Erythroblast (primary cell): ENCODE measurements around the gene CLCNKB.
A peak's percentile ranks its signal among the peaks of the same experiment; 100 is the strongest.
"Not testable (repeated sequence)": the region's sequence is repeated elsewhere in the genome, so short reads cannot be mapped to it uniquely, and the experiment has no call there.

Experiments used
- DNase-seq, 2 experiments: peaks; one replicate each; lab custom pipeline; 2025; lab: John Stamatoyannopoulos, UW
- GATA1 ChIP-seq: IDR thresholded peaks from 2 replicates; pipeline ENCODE4 v1.6.1; 2011; ENCODE audit warnings: low read depth, mild to moderate bottlenecking, control low read depth, low read length, moderate library complexity
- POLR2A ChIP-seq: IDR thresholded peaks from 2 replicates; pipeline ENCODE4 v1.6.1; 2011; ENCODE audit warnings: mild to moderate bottlenecking, low read length

The CLCNKB gene

GRCh38 chr1:16043521-16043920, at the start of gene CLCNKB:
CLCNKB (plus strand) TSS chr1:16043782; CDS start chr1:16044493, 711 bp downstream.
- TF ChIP-seq POLR2A, result no peak
- no peak for TF ChIP-seq GATA1
- DNase-seq, result no peak

DNA sequence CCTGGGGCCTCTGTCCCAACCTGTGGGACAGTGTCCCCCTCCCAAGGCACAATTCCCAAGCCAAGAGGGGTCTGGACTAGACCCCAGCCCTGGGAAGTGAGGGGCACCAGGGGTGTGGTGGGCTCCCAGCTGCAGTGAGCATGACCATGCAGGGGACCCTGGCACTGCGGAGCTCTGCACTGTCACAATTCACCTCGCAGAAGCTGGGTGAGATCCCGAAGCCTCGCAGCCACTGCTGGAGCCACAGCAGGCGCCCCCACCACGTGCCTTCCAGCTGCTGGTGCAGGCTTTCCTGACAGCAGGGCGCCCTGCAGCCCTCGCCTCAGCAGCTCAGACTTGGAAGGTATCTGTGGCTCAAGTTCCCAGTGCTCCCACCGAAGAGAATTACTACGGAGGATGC, 49.5 kb upstream of the CLCNKB start:
- TF ChIP-seq GATA1, result no peak
- no peak for DNase-seq

DNA sequence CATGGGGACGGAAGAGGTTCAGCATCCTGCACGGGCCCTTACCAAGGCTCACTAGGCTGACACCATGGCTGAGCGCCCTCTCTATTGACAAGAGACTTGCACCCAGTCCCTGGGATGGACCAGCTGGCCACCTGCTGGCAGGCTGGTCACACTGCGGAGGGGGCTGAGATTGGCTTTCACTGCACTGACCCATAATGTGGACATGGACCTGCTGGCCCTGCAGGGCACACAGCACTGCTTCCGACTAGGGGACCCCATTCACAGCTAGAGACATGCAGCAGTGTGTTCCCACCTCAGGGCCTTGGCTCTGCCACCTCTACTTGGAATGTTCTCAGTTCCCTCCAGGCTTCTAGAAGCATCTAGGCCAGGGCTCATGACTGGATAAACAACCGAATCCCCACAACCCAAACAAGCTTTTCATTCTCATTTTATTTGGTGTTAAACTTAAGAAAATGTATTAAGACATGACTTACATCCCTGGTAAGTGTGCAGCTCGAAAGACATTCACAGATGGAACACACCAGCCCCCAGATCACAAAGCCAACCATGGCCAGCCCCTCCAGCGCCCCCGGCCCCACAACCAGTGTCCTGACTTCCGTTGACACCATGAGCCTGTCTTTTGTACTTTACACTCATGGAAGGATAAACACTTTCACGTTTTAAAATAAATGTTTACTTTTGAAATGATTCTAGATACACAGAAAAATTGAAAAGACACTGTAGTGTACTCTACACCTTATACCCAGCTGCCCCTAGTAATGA, 48.8 kb upstream of the CLCNKB start:
- TF ChIP-seq POLR2A (no peak), GATA1 (no peak)
- DNase-seq, result peak; percentile 56 to 74

GRCh38 chr1:15997076-15997585, 46.5 kb upstream of the CLCNKB start:
- TF ChIP-seq GATA1, result no peak
- TF ChIP-seq POLR2A, result no peak
- no peak for DNase-seq

- no peak for DNase-seq
Observed at GRCh38 chr1:15997637-15998280, 45.8 kb upstream of the CLCNKB start.

DNA sequence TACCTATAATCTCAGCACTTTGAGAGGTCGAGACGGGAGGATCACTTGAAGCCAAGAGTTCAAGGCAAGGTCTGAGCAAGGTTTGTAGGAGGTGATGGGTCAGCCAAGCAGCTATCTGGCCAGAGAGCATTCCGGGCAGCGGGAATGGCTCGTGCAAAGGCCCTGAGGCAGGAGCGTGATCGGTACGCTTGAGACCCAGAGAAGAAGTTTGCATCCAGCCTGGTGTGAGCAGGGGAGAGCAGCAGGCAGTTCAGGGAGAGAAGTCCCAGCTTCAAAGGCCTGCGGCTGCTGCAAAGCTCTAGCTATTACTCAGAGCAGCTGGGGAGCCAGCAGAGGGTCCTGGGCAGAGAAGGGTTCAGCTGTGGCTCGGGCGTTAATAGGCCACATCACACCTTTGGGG, 44.7 kb upstream of the CLCNKB start:
- no peak for DNase-seq
- TF ChIP-seq POLR2A (no peak), GATA1 (no peak)

More at GRCh38 chr1:15997637-15998280, 45.8 kb upstream of the CLCNKB start:
- TF ChIP-seq GATA1, result no peak
- no peak for TF ChIP-seq POLR2A

DNA sequence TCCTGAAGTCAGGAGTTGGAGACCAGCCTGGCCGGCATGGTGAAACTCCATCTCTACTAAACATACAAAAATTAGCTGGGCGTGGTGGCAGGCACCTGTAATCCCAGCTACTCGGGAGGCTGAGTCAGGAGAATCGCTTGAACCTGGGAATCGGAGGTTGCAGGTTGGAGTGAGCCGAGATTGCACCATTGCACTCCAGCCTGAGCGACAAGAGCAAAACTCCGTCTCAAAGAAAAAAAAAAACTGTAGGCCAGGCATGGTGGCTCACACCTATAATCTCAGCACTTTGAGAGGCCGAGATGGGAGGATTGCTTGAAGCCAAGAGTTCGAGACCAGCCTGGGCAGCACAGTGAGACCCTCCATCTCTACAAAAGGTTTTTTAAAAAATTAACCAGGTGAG, 42.3 kb upstream of the CLCNKB start:
- not testable (repeated sequence) for DNase-seq

GRCh38 chr1:16005597-16005996, 38.0 kb upstream of the CLCNKB start:
- TF ChIP-seq GATA1 (no peak), POLR2A (no peak)
- no peak for DNase-seq

DNA sequence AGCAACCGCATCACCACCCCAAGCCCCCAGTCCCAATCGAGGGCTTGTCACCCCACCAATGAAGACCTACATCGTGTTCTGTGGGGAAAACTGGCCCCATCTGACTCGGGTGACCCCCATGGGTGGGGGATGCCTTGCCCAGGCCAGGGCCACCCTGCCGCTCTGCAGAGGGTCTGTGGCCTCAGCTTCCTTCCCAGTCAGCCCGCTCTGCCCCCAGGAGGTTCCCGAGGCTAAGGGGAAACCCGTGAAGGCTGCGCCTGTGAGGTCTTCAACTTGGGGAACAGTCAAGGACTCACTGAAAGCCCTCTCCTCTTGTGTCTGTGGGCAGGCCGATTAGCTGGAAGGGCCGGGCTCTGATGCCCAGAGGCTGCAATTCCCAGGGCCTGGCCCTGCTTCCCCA, 37.6 kb upstream of the CLCNKB start:
- TF ChIP-seq GATA1 (no peak), POLR2A (no peak)
- DNase-seq, result no peak

GRCh38 chr1:16006552-16007485, 36.8 kb upstream of the CLCNKB start:
- peak in 1 of 2 experiments; percentile 28 for DNase-seq
- no peak for TF ChIP-seq POLR2A
- TF ChIP-seq GATA1, result no peak

DNA sequence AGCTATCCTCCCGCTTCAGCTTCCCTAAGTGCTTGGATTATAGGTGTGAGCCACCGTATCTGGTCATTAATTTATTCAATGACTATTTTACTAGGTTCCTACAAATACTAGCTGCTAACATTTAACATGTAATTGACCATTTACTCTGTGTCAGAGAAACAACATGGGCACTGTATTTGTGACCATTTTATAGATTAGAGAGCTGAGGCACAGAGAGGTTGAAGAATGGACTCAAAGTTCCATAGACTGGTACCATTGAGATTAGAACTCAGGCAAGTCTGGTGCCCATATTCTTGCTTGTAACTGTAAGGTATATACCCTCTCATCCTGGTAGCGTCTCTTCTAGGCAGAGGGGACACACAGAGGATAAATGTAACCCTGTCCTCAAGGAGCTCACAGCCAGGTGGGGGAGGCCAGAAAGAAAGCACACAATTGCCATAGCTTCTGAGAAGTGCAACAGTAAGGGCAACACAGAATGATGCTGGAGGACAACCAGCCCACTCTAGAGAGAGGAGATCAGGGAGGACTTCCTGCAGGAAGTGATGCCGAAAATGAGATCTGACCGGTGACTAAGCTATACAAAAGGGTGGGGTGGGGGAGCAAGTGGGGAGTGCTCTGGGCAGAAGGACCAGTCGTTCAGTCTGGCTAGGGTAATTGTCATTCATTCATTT, 35.8 kb upstream of the CLCNKB start:
- no peak for DNase-seq
- no peak for TF ChIP-seq GATA1
- no peak for TF ChIP-seq POLR2A

DNA sequence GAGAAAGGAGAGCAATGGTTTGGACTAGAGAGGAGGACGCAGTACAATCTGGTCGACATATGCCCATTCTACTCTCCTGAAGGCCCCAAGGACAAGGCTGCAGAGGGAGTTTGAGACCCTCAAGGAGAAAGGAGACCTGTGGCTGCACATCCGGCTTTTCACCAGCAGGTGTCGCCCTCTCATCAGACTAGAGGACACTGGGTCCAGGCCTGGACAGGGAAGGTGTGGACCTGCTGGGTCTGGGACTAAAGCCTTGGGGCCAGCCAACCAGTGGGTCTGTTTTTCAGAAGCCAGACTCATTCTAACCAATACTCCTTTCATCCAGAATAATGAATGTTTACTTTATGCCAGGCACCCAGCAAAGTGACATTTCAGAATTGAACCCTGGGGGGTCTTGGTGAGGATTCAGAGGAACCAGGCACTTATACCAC, 34.5 kb upstream of the CLCNKB start:
- no peak for TF ChIP-seq GATA1
- no peak for TF ChIP-seq POLR2A
- DNase-seq, result peak; percentile 66 to 84

- no peak for DNase-seq
- TF ChIP-seq POLR2A (no peak), GATA1 (no peak)
Observed at GRCh38 chr1:16009678-16010077, 33.9 kb upstream of the CLCNKB start.
